ENCODE data around the gene TBX19.
"Not testable (repeated sequence)": the region's sequence is repeated elsewhere in the genome, so short reads cannot be mapped to it uniquely, and the experiment has no call there.

TBX19 gene

DNA sequence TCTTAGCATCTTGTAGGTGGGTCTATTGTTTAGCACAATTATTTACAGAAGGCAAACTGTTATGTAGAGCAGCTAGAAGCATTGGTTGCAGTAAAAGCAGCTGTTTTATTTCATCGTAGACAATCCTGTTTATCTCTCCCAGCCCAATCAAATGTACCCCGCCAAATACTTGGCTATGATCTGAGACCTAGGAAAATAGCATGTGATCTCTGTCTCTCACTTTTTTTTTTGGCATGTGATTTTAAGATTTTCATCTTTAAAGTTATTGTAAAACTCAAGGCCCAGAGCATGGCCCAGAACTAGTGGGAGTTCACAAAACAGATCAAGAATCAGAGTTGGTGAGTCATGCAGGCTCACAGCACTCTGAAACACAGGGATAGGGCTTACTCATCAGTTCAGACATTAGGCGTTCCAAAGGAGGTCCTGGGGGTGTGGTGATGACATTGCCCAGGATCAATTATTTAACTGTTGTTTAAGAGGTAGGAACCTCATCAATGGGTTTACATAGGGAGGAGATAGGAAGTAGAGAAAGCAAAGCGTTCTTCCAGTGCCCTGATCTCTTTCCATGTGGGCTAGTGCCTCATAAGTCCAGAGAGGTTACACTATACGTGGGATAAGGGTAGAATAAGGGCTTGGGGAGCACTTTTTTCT, 40.2 kb downstream of the TBX19 start:
- peak; percentile 78 for DNase-seq (ENCODE audit: low read depth)

DNA sequence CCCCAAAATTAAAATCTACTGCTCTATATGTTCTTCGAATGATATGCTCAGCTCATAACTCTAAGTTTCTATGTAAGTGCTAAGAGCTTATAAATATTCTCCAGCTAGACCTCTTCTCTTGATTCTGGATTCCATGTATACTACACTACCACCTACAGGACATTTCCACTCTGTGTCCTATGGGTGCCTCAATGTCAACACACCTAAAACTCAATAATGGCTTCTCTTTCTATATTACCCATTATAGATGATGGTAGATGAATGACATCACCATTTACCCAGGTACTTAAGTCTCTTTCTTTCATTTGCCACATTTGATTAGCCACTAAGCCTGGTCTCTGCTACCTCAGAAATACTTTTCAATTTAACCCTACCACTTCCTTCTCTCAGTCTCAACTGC, 41.3 kb downstream of the TBX19 start:
- no peak for DNase-seq (ENCODE audit: low read depth)

GRCh38 chr1:168324745-168325425, 44.2 kb downstream of the TBX19 start:
- no peak for DNase-seq (ENCODE audit: low read depth)

GRCh38 chr1:168328731-168329364, 48.2 kb downstream of the TBX19 start:
- DNase-seq (ENCODE audit: low read depth), result no peak

- DNase-seq (ENCODE audit: low read depth), result no peak
These were observed 49.6 kb downstream of the TBX19 start for GRCh38 chr1:168330285-168330684.

- no peak for DNase-seq (ENCODE audit: low read depth)
These were observed 50.9 kb downstream of the TBX19 start for GRCh38 chr1:168331569-168331968.

DNA sequence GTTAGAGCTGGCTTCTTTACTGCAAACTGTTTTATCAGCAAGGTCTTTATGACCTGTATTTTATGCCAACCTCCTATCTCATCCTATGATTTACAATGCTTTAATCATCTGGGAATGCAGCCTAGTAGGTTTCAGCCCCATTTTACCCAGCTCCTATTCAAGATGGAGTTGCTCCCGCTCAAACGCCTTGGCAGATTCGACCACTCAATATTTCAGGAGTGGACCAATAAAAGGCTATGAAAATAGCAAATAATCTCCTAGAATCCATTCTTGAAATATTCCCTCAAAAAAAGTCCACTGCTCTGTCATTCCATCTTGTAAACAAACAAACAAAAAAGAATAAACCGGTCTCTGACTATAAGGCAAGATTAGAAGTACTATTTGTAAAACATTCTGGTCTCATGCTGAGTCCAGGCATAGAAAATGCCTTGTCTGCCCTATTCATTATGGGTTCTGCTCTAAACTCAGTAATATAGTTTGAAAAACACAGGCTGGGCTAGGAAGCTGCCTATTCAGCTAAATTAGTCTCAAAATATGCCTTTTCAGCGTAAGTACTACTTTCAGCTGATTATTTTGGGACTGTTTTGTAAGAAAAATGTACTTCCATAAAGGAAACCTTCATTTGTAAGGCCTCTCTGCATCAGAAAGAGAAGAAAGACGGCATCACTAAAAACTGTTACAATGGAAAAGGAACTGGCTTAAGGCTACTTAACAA, 53.0 kb downstream of the TBX19 start:
- no peak for DNase-seq (ENCODE audit: low read depth)

DNA sequence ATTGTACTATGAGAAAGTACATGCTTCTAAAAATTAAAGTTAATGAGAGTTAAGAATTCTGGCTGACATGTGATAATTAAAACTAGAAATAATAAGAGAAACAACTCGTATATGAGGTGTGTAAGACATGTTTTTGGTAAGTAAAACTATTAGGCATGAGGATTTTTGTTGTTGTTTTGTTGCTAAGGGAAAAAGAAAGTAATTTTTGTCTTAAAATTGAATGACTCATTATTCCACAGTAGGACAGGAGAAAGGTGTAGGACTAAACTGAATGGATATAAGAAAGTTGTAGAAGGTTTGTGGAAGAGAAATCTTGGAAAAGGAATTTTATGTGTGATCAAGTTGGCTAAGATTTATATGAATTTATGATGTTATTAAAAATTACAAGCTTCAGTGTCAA, 54.8 kb downstream of the TBX19 start:
- no peak for DNase-seq (ENCODE audit: low read depth)

DNA sequence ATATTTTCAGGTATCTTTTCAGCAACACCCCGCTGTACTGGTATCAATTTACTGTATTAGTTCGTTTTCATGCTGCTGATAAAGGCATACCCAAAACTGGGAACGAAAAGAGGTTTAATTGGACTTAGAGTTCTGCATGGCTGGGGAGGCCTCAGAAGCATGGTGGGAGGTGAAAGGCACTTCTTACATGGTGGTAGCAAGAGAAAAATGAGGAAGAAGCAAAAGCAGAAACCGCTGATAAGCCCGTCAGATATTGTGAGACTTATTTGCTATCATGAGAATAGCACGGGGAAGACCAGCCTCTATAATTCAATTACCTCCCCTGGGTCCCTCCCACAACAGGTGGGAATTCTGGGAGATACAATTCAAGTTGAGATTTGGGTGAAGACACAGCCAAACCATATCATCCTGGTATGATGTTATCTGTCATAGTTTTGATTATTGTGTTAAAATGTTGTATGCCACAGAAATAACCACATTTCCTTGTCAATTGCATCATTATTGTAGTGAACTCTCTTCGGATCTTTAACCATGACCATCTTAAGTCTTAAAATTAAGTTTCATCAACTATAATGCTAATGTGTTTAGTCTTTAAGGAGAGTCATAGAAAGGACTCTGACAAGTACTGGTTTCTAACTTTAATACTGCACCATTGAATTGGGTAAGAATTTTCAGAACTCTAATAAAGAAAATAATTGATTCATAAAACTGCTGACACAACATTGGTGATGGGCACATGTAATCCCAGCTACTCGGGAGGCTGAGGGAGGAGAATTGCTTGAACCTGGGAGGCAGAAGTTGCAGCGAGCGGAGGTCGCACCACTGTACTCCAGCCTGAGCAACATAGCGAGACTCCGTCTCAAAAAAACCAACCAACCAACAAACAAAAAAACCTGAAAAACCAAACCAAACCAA, 58.2 kb downstream of the TBX19 start:
- DNase-seq (ENCODE audit: low read depth), result no peak

- no peak for DNase-seq (ENCODE audit: low read depth)
These were observed 60.3 kb downstream of the TBX19 start for GRCh38 chr1:168340781-168341482.

GRCh38 chr1:168341483-168341975, 60.9 kb downstream of the TBX19 start:
- no peak for DNase-seq (ENCODE audit: low read depth)

DNA sequence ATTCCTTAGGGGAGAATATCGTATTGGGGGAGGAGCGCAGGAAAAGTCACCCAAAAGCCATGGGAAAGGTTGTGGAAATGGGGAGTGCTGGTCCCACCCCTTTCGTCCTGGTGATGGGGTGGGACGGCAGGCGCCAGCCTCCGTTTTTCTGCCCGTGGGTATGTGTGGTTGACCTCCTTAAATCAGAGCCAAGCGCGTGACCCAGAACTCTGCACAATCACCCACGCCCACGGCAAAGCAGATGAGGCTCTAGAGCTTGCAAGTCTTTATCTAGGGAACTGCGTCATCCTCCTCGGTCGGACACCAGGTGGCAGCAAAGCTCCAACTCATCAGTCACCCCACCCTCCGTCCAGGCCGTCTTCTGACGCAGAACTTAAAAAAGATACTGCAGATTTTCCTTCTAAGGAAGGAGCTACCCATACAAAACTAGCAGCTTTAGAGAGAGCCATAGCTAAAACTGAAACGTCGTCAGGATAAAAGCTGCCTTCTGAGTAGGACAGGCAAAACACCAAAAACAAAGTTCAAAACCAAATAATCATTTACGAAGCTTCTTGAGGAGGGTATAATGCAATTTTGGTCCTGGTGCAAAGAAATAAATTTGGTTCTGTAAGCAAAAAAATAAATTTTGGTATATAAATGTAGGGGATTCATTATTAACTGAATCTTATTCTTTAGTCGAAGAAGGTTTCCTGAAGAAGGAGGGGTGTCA, 62.0 kb downstream of the TBX19 start:
- peak; percentile 77 for DNase-seq (ENCODE audit: low read depth)

GRCh38 chr1:168343566-168343965, 62.9 kb downstream of the TBX19 start:
- no peak for DNase-seq (ENCODE audit: low read depth)

GRCh38 chr1:168344517-168344916, 63.8 kb downstream of the TBX19 start:
- no peak for DNase-seq (ENCODE audit: low read depth)

DNA sequence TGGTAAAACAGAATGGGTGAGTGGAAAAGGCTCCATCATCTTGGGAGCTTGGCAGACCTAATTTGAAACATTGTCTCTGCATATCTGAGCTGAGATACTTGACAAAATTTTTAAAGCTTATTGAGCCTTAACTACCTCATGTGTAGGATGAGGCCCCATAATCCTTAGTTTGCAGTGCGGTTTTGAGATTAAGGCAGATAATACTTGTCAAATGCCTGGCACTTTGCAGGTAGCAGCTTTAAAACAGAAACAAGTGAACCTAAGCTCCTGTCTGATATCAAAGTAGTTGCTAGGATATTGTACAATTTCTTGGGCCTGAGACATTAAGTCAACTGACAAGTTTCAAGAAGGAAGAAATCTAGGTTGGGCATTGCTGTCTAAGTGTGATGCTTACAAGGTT, 65.3 kb downstream of the TBX19 start:
- no peak for DNase-seq (ENCODE audit: low read depth)

- DNase-seq (ENCODE audit: low read depth), result no peak
These were observed 67.0 kb downstream of the TBX19 start for GRCh38 chr1:168347630-168348029.

DNA sequence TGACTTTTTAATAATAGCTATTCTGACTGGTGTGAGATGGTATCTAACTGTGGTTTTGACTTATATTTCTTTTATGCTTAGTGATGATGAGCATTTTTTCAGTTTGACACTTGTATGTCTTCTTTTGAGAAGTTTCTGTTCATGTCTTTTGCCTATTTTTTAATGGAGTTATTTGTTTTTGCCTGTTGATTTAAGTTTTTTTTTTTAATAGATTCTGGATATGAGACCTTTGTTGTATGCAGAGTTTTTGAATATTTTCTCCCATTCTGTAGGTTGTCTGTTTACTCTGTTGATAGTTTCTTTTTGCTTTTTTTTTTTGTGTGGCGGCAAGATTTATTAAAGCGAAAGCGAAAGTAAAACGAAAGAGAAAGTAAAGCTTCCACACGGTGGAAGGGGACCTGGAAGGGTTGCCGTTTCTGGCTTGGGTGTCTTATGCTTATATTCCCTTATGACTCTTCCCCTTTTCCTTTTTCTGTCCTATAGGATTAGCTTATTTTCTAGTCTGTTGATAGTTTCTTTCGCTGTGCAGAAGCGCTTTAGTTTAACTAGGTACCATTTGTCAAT, 67.6 kb downstream of the TBX19 start:
- no peak for DNase-seq (ENCODE audit: low read depth)

DNA sequence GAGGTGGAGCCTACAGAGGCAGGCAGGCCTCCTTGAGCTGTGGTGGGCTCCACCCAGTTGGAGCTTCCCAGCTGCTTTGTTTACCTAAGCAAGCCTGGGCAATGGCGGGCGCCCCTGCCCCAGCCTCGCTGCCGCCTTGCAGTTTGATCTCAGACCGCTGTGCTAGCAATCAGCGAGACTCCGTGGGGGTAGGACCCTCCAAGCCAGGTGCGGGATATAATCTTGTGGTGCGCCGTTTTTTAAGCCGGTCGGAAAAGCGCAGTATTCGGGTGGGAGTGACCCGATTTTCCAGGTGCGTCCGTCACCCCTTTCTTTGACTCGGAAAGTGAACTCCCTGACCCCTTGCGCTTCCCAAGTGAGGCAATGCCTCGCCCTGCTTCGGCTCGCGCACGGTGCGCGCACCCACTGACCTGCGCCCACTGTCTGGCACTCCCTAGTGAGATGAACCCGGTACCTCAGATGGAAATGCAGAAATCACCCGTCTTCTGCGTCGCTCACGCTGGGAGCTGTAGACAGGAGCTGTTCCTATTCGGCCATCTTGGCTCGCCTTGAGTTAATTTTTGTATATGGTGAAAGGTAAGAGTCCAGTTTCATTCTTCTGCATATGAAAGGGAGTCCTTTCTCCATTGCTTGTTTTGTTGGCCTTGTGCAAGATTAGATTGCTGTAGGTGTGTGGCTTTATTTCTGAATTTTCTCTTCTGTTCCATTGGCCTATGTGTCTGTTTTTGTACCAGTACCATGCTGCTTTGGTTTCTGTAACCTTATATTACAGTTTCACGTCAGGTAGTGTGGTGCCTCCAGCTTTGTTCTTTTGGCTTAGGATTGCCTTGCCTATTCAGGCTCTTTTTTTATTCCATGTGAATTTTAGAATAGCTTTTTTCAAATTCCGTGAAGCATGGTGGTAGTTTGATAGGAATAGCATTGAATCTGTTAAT, 73.9 kb downstream of the TBX19 start:
- not testable (repeated sequence) for DNase-seq (ENCODE audit: low read depth)
